ENCODE measurements around the gene PTPRE.

GRCh38 chr10:127997937-127998336 is 91.0 kb downstream of the PTPRE start:
- no peak for TF ChIP-seq CTCF (IDR thresholded peaks at IDR 0.05; ENCODE audit: low read depth, low read length)
- no peak for TF ChIP-seq POLR2A (IDR thresholded peaks at IDR 0.05; ENCODE audit: extremely low read depth, insufficient read length)
- no peak for TF ChIP-seq MAX (IDR thresholded peaks at IDR 0.05; ENCODE audit: low read depth, low read length)
- TF ChIP-seq MYC (IDR thresholded peaks at IDR 0.05; ENCODE audit: low read depth, low read length) = no peak
